HG03175 (cell line): ENCODE data around the gene VTCN1.
"Not testable (repeated sequence)": the region's sequence is repeated elsewhere in the genome, so short reads cannot be mapped to it uniquely, and the experiment has no call there.

Experiments
- ATAC-seq: cut with Tn5 transposase; IDR thresholded peaks from one replicate; pipeline ENCODE4 v1.9.1; 2021; ENCODE audit warnings: mild to moderate bottlenecking, moderate library complexity; ENCODE audit not compliant: unreplicated experiment

Gene VTCN1

GRCh38 chr1:117210831-117211261 lies at the start of gene VTCN1:
Gene VTCN1, minus strand, starts transcription at chr1:117210927. Its CDS starts 72 bp downstream, at chr1:117210855.
- ATAC-seq = no peak

- ATAC-seq = no peak
Observed at GRCh38 chr1:117258791-117259190, 48.1 kb upstream of the VTCN1 start.

GRCh38 chr1:117258075-117258474 lies 47.3 kb upstream of the VTCN1 start:
- ATAC-seq = not testable (repeated sequence)

GRCh38 chr1:117257291-117257690 lies 46.6 kb upstream of the VTCN1 start:
- no peak for ATAC-seq

- no peak for ATAC-seq
Observed at GRCh38 chr1:117250061-117250606, 39.4 kb upstream of the VTCN1 start.

- no peak for ATAC-seq
Observed at GRCh38 chr1:117244971-117245370, 34.2 kb upstream of the VTCN1 start.

GRCh38 chr1:117244306-117244705 lies 33.6 kb upstream of the VTCN1 start:
- ATAC-seq = no peak

- no peak for ATAC-seq
Observed at GRCh38 chr1:117241512-117241911, 30.8 kb upstream of the VTCN1 start.

GRCh38 chr1:117240547-117240946 lies 29.8 kb upstream of the VTCN1 start:
- ATAC-seq = no peak

- no peak for ATAC-seq
Observed at GRCh38 chr1:117239467-117239866, 28.7 kb upstream of the VTCN1 start.

GRCh38 chr1:117237726-117238381 lies 27.1 kb upstream of the VTCN1 start:
- ATAC-seq = no peak

- no peak for ATAC-seq
Observed at GRCh38 chr1:117235863-117236465, 25.2 kb upstream of the VTCN1 start.

- ATAC-seq = no peak
Observed at GRCh38 chr1:117232531-117232930, 21.8 kb upstream of the VTCN1 start.

GRCh38 chr1:117231748-117232373 lies 21.1 kb upstream of the VTCN1 start:
- ATAC-seq = no peak

- no peak for ATAC-seq
Observed at GRCh38 chr1:117231312-117231711, 20.6 kb upstream of the VTCN1 start.

- no peak for ATAC-seq
Observed at GRCh38 chr1:117229217-117229616, 18.5 kb upstream of the VTCN1 start.

GRCh38 chr1:117225931-117226330 lies 15.2 kb upstream of the VTCN1 start:
- ATAC-seq = no peak

- no peak for ATAC-seq
Observed at GRCh38 chr1:117216718-117217117, 6.0 kb upstream of the VTCN1 start.

- ATAC-seq = no peak
Observed at GRCh38 chr1:117215733-117216462, 5.2 kb upstream of the VTCN1 start.

GRCh38 chr1:117215019-117215418 lies 4.3 kb upstream of the VTCN1 start:
- ATAC-seq = no peak

GRCh38 chr1:117213046-117213445 lies 2.3 kb upstream of the VTCN1 start:
- ATAC-seq = no peak
